NK-92 treated with Interleukin-12 subunit alpha and Interleukin-12 subunit beta, amount 100 ng/mL, for 24 hours (cell line): ENCODE measurements around the gene CAPN5.

ENCODE experiments used
- DNase-seq: peaks from one replicate; lab custom pipeline; 2025; lab: John Stamatoyannopoulos, UW

The CAPN5 gene

GRCh38 chr11:77100166-77101042 lies 33.6 kb downstream of the CAPN5 start:
- no peak for DNase-seq

- DNase-seq, result no peak
Measured at GRCh38 chr11:77101043-77101537, 34.3 kb downstream of the CAPN5 start.

GRCh38 chr11:77102246-77103210 lies 35.8 kb downstream of the CAPN5 start, which contains the start of gene OMP:
OMP (plus strand) TSS chr11:77102840; CDS start chr11:77102840, 0 bp downstream.
- no peak for DNase-seq

- DNase-seq, result no peak
Measured at GRCh38 chr11:77103319-77103718, 36.5 kb downstream of the CAPN5 start.

GRCh38 chr11:77104727-77105126 lies 38.0 kb downstream of the CAPN5 start:
- DNase-seq, result no peak

- DNase-seq, result no peak
Measured at GRCh38 chr11:77106321-77106720, 39.5 kb downstream of the CAPN5 start.

- DNase-seq, result no peak
Measured at GRCh38 chr11:77106759-77107158, 40.0 kb downstream of the CAPN5 start.

GRCh38 chr11:77107950-77108349 lies 41.2 kb downstream of the CAPN5 start:
- DNase-seq, result no peak

- DNase-seq, result no peak
Measured at GRCh38 chr11:77108436-77108835, 41.7 kb downstream of the CAPN5 start.

GRCh38 chr11:77109236-77110019 lies 42.7 kb downstream of the CAPN5 start:
- no peak for DNase-seq

GRCh38 chr11:77110836-77111235 lies 44.1 kb downstream of the CAPN5 start:
- no peak for DNase-seq

- no peak for DNase-seq
Measured at GRCh38 chr11:77111277-77111676, 44.5 kb downstream of the CAPN5 start.

GRCh38 chr11:77111946-77112345 lies 45.2 kb downstream of the CAPN5 start:
- no peak for DNase-seq

GRCh38 chr11:77112641-77113381 lies 46.0 kb downstream of the CAPN5 start:
- no peak for DNase-seq

GRCh38 chr11:77113382-77114088 lies 46.8 kb downstream of the CAPN5 start:
- DNase-seq, result no peak

- no peak for DNase-seq
Measured at GRCh38 chr11:77114089-77114463, 47.3 kb downstream of the CAPN5 start.

- DNase-seq, result no peak
Measured at GRCh38 chr11:77115181-77115611, 48.4 kb downstream of the CAPN5 start.

- DNase-seq, result no peak
Measured at GRCh38 chr11:77115956-77116355, 49.2 kb downstream of the CAPN5 start.

GRCh38 chr11:77117492-77117891 lies 50.7 kb downstream of the CAPN5 start:
- DNase-seq, result no peak

GRCh38 chr11:77118086-77118485 lies 51.3 kb downstream of the CAPN5 start:
- no peak for DNase-seq
